HG03139 (cell line): ENCODE measurements around the gene LRRC28.

Experiments
- ATAC-seq: cut with Tn5 transposase; IDR thresholded peaks from one replicate; pipeline ENCODE4 v1.9.1; 2021; ENCODE audit not compliant: unreplicated experiment

LRRC28 gene

GRCh38 chr15:99249270-99249841 is 1.9 kb upstream of the LRRC28 start, which contains the start of gene TTC23:
TSS of gene TTC23 (minus strand) at chr15:99249581. CDS start at chr15:99228712, 20,869 bp downstream.
- ATAC-seq: no peak

- ATAC-seq: no peak
Observed at GRCh38 chr15:99250001-99250400, 1.3 kb upstream of the LRRC28 start.

DNA sequence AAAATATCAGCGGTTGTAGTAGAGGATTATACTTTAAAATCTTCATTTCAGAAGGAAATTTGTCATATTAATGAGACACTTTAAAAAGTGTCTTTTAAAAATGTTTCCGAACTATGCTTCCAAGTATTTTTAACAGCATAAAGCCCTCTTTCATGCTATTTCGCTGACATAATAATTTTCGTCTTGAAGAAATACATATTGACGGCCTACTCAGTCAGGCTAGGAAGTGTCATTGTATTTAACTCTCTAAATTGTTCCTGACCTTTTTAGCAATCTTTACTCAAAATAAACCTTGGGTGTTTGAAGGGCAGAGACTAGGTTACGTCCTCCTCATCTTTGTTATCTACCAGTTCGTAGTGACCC is 806 bp upstream of the LRRC28 start:
- ATAC-seq: no peak

- no peak for ATAC-seq
Observed at GRCh38 chr15:99252326-99252725, 1.0 kb downstream of the LRRC28 start.

GRCh38 chr15:99253381-99254090 is 2.3 kb downstream of the LRRC28 start:
- ATAC-seq: no peak

GRCh38 chr15:99257107-99257750 is 5.9 kb downstream of the LRRC28 start:
- no peak for ATAC-seq

GRCh38 chr15:99264125-99264524 is 12.8 kb downstream of the LRRC28 start:
- ATAC-seq: no peak

DNA sequence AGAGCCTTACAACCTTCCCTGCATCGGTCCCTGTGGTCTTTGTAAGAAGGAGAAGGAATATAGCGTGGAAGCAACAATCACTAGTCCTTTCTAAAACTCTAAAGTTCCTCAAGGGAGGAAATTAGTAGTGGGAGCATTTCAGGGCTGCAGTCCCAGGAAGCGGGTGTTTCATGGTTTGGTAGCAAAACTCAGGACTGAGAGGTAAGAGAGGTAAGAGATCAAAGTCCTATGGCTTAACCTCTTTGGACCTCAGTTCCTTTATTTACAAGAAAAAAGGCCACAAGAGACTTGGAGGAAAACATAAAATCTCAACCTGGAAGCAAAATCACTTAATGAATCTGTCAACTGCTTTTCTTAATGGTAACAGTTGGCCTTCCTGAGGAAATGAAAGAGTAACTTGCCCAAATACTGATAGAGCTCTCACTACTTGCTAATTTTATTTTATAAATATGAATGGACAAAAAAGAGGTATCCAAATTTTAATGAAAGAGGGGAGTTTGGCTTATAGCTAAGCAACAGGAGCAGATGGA is 14.3 kb downstream of the LRRC28 start:
- ATAC-seq: no peak

DNA sequence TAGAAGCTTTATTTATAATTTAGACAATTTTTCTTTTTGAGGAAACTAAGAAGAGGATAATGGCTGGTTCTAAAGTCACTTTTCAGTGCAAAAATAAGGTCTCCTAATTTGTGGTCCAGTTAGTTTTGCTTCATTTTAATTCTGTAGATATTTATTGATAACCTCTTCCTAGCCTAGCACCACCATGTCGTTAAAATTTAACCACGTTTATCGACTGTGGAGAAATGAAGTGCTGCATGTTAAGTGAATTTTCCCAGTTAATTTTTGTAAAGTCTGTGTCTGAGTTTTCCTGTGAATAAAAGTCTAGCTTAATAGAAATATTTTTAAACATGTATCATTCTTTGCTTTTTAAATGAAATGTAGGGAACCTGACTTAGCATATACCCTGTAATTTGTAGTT is 16.7 kb downstream of the LRRC28 start:
- ATAC-seq: no peak

DNA sequence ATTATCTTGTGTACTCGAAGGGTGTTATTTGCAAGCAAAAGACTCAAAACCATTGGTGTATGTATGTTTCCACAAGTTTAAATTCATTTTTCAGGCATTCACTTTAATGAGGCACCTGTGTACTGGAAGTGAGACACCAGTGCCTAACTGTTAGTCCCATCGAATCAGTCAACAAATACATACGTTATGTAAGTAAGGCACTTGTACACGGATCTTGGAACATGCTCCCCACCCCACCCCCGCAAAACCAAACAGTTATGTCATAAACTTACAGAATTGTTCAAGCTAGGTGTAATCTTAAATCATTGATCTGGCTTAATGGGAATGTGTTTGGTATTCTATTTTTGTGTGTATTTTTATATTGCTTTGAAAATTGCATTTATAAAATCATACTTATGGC is 17.1 kb downstream of the LRRC28 start:
- ATAC-seq: no peak

DNA sequence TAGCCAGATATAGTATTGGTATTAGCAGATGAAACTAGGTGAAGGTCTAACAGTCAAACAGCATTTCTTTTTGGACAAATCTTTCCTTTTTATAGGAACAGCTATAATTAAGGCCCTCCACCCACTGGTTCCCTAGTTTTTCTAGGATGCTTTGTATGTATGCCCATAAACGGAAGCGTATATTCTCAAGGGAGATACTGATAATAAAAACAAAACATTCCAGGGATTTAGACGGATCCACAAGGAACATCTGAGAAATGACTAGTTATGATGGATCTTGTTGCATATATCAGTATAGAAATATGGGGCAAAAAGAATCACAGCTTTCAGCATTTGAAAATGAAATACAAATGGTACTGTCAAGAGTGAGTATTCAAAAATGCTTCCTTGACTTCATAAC is 22.5 kb downstream of the LRRC28 start:
- no peak for ATAC-seq

DNA sequence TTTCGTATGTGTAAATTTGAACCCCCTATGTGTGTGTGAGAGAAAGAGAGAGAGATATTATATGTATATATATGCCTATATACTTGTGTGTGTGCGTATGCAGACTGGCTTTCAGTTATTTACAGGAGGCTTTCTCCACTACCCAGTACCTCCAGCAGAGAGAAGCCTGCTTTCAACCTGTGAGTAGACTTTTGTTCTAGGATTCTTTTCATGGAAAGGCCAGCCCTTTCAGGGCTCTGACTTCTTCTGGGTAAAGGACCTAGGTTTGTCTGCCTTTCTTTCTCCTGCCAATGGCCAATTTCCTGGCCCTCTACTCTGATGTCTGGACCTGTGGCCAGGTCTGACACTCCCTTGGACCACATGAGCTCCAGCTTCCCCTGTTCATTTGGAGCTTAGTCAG is 23.8 kb downstream of the LRRC28 start:
- ATAC-seq: no peak

DNA sequence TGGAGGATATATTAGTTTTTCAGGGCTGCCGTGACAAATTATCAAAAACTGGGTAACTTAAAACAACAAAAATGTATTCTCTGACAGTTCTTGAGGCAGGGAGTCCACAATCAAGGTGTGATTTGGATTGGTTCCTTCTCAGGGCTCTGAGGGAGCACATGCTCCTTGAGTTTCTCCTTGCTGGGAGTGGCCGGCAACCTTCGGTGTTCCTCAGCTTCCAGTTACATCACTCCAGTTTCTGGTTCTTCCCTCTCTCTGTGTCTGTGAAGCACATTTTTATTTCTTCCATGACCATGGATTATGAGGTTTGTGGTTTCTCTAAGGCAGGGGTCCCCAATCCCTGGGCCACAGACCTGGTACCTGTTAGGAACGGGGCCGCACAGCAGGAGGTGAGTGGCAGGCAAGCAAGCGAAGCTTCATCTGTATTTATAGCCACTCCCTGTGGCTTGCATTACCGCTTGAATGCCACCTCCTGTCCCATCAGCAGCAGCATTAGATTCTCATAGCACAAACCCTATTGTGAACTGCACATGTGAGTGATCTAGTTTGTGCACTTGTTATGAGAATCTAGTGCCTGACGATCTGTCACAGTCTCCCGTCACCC is 24.3 kb downstream of the LRRC28 start:
- ATAC-seq: no peak

- ATAC-seq: no peak
Observed at GRCh38 chr15:99279290-99279689, 28.0 kb downstream of the LRRC28 start.

DNA sequence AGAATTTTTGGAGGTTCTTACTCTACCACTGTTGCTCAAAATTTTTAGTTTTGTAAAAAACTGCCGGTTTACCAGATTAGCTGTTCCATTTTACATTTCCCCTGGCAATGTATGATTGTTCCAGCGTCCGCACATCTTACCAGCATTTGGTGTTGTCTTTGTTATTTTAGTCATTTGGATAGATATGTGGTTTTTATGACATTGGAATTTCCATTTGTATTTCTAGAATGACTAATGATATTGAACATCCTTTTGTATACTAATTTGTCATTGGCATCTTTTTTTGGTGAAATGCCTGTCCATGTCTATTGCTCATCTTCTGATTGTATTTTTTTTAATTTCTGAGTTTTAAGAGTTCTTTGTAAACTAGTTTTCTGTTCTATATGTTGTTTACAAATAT is 28.5 kb downstream of the LRRC28 start:
- ATAC-seq: no peak

DNA sequence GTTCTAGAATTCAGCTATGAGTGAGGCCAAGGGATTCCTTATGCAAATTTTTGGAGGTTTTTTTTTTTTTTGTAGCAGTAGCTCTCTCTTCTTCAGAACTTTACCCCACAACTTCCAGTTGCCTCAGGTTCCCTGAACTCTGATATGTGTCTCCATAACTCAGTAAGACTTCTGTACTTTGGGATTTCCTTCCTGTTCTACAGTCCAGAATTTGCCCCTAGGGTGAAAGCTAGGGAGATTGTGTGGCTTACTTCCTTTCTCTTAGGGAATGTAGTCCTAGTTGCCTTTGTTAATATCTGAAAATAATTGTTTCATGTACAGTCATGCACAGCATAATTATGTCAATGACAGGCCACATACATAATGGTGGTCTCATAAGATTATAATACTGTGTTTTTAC is 30.8 kb downstream of the LRRC28 start:
- ATAC-seq: no peak

DNA sequence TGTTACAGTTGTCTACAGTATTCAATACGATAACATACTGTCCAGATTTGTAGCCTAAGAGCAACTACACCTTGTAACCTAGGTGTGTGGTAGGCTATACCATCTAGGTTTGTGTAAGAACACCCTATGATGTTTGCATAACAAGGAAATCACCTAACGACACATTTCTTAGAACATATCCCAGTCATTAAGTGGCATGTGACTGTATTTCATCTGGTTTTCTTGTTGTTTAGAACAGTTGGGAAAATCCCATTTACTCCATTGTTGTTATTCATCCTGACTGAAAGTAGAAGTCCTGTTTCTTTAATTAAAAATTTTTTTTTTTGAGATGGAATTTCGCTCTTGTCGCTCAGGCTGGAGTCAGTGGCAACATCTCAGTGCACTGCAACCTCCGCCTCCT is 31.3 kb downstream of the LRRC28 start:
- no peak for ATAC-seq

DNA sequence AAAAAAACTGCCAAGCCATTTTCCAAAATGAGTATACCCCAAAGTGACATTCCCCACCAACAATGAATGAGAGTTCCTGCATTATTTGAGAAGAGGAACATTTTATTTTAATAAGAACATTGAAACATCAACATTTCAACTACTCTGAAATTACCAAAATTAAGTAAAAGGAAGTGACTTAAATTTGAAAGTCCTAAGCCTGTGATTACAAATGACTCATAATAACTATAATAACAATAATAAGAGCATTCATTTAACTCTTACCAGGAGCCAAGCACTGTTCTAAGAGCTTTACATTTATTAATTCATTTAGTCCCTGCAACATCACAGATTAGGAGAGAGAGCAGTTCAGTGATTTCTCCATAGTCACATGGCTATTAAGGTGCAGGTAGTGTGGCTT is 32.4 kb downstream of the LRRC28 start:
- no peak for ATAC-seq

GRCh38 chr15:99291643-99292042 is 40.4 kb downstream of the LRRC28 start:
- no peak for ATAC-seq

GRCh38 chr15:99295840-99296239 is 44.6 kb downstream of the LRRC28 start:
- no peak for ATAC-seq

- no peak for ATAC-seq
Observed at GRCh38 chr15:99296386-99296785, 45.1 kb downstream of the LRRC28 start.

DNA sequence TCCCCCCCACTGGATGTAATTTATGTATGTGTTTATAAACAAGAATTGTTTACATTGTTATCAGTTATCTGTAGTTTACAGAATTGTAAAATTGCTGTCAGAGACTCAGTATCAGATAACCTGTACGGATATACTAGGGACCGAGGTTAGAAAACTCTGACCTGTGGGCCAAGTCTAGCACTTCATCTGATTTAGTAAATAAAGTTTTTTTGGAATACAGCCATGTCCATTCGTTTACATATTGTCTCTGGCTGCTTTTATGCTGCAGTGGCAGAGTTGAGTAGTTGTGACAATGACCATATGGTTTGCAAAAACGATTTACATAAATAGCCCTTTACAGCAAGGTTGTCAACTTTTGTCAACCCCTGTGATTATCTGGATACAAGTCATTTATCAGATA is 52.6 kb downstream of the LRRC28 start:
- ATAC-seq: no peak
